H1 (cell line): ENCODE results near the gene RASAL2. TPM values are rescaled to one million over a fixed set of nuclear protein-coding genes. Genes with fewer than 3 reads are reported as not detected.
A peak's percentile ranks its signal among the peaks of the same experiment; 100 is the strongest.

ENCODE experiments used
- CTCF ChIA-PET: fragments of 300-600 bp; sonication (Branson Sonifier 250); formaldehyde crosslinking; loops from one replicate; lab custom pipeline; 2021; ENCODE audit not compliant: partially characterized antibody; lab: Charles Lee
- POLR2A ChIA-PET: fragments of 300-600 bp; sonication (Branson Sonifier 250); formaldehyde crosslinking; loops from one replicate; lab custom pipeline; 2021; ENCODE audit warnings: inconsistent platforms; ENCODE audit not compliant: partially characterized antibody; lab: Charles Lee
- DNase-seq, 2 experiments: peaks; one replicate each; pipeline versions ENCODE4 v3.0.0 to v3.0.0-alpha.2; 2010 to 2022; ENCODE audit warnings: low spot score in 2 of 2, low read depth in 1 of 2, mixed read lengths in 1 of 2
- FAIRE-seq: peaks from 2 replicates; lab custom pipeline; 2011; peaks lifted over from hg19 to GRCh38; lab: Jason Lieb, UNC
- H2AFZ ChIP-seq: 2 replicates; pipeline ENCODE4 v1.8.1; 2012; ENCODE audit warnings: low read length, inconsistent platforms
- H2AK5ac ChIP-seq: 2 replicates; pipeline ENCODE4 v1.6.1; 2013; ENCODE audit warnings: low read depth, low read length
- H2BK120ac ChIP-seq: replicated peaks from 2 replicates; pipeline ENCODE3; 2013; ENCODE audit warnings: low read depth, low read length, inconsistent platforms
- H2BK12ac ChIP-seq: 2 replicates; pipeline ENCODE4 v1.6.1; 2013; ENCODE audit warnings: low read depth, low read length
- H2BK15ac ChIP-seq: 2 replicates; pipeline ENCODE4 v1.6.1; 2013; ENCODE audit warnings: low read length
- H2BK20ac ChIP-seq: 2 replicates; pipeline ENCODE4 v1.6.1; 2013; ENCODE audit warnings: low read length
- H2BK5ac ChIP-seq: 2 replicates; pipeline ENCODE4 v1.6.1; 2013; ENCODE audit warnings: low read depth, low read length
- H3K14ac ChIP-seq: 2 replicates; pipeline ENCODE4 v1.6.1; 2013; ENCODE audit warnings: inconsistent platforms; ENCODE audit not compliant: insufficient read length
- H3K18ac ChIP-seq: 2 replicates; pipeline ENCODE4 v1.6.1; 2013; ENCODE audit warnings: low read length; ENCODE audit errors: extremely low read depth
- H3K23ac ChIP-seq: 2 replicates; pipeline ENCODE4 v1.6.1; 2013; ENCODE audit warnings: inconsistent platforms; ENCODE audit not compliant: insufficient read length
- H3K23me2 ChIP-seq: 2 replicates; pipeline ENCODE4 v1.6.1; 2013; ENCODE audit warnings: low read depth, low read length
- H3K27ac ChIP-seq: 2 replicates; pipeline ENCODE4 v1.6.1; 2011; ENCODE audit warnings: low read depth, low read length, inconsistent platforms
- H3K27me3 ChIP-seq, 4 experiments: replicated peaks in 1 of 4; 1 replicate in 1 of 4; 2 replicates in 3 of 4; pipeline versions ENCODE4 v1.6.1 to v1.8.1; 2011 to 2013; ENCODE audit warnings: low read length in 3 of 4, mild to moderate bottlenecking in 3 of 4, inconsistent platforms in 2 of 4, mixed read lengths in 2 of 4, moderate library complexity in 1 of 4; ENCODE audit not compliant: control insufficient read depth in 3 of 4, insufficient read depth in 3 of 4; ENCODE audit errors: extremely low read depth in 1 of 4
- H3K36me3 ChIP-seq, 4 experiments: 2 replicates each; pipeline versions ENCODE4 v1.6.1 to v1.8.1; 2011 to 2013; ENCODE audit warnings: mild to moderate bottlenecking in 4 of 4, low read length in 3 of 4, moderate library complexity in 2 of 4, control low read depth in 1 of 4, inconsistent platforms in 1 of 4; ENCODE audit not compliant: insufficient read depth in 4 of 4, control insufficient read depth in 2 of 4
- H3K4ac ChIP-seq: replicated peaks from 2 replicates; pipeline ENCODE3; 2013; ENCODE audit warnings: low read length, low read depth, mixed read lengths, inconsistent platforms; ENCODE audit not compliant: insufficient read length
- H3K4me1 ChIP-seq, 4 experiments: replicated peaks in 1 of 4; 1 replicate in 1 of 4; 2 replicates in 3 of 4; pipeline versions ENCODE4 v1.6.1 to v1.8.1; 2011 to 2013; ENCODE audit warnings: low read length in 3 of 4, inconsistent platforms in 2 of 4, mixed read lengths in 1 of 4; ENCODE audit not compliant: insufficient read depth in 4 of 4, control insufficient read depth in 3 of 4
- H3K4me2 ChIP-seq, 2 experiments: 2 replicates each; pipeline versions ENCODE4 v1.6.1 to v1.8.1; 2011 to 2013; ENCODE audit warnings: low read depth in 2 of 2, low read length in 2 of 2, control low read depth in 1 of 2, inconsistent platforms in 1 of 2, mild to moderate bottlenecking in 1 of 2; ENCODE audit not compliant: insufficient read depth in 1 of 2
- H3K4me3 ChIP-seq, 4 experiments: fragments of 200-600, 300-600 bp in 1 of 4; sonication (generic), shearing (Covaris generic), sonication (Bioruptor Twin) in 1 of 4; 2 replicates each; pipeline versions ENCODE4 v1.5.1 to v1.8.1; 2011 to 2016; ENCODE audit warnings: low read length in 4 of 4, low read depth in 3 of 4, control low read depth in 2 of 4, inconsistent platforms in 2 of 4, mild to moderate bottlenecking in 2 of 4, mixed read lengths in 1 of 4, moderate library complexity in 1 of 4; ENCODE audit not compliant: insufficient read depth in 2 of 4; ENCODE audit errors: extremely low read depth in 1 of 4
- H3K56ac ChIP-seq: replicated peaks from 2 replicates; pipeline ENCODE3; 2013; ENCODE audit warnings: low read depth, mild to moderate bottlenecking, mixed read lengths, low read length, inconsistent platforms; ENCODE audit not compliant: insufficient read length
- H3K79me1 ChIP-seq: 2 replicates; pipeline ENCODE4 v1.6.1; 2013; ENCODE audit warnings: low read depth, low read length, control low read depth
- H3K79me2 ChIP-seq, 2 experiments: 2 replicates each; pipeline versions ENCODE4 v1.6.1 to v1.8.1; 2012 to 2013; ENCODE audit warnings: low read length in 2 of 2, mild to moderate bottlenecking in 2 of 2, inconsistent platforms in 1 of 2; ENCODE audit not compliant: insufficient read depth in 2 of 2, control insufficient read depth in 1 of 2
- H3K9ac ChIP-seq, 4 experiments: replicated peaks in 1 of 4; 1 replicate in 1 of 4; 2 replicates in 3 of 4; pipeline versions ENCODE4 v1.6.1 to v1.8.1; 2011 to 2013; ENCODE audit warnings: low read depth in 3 of 4, low read length in 3 of 4, control low read depth in 2 of 4, mild to moderate bottlenecking in 2 of 4, moderate library complexity in 2 of 4, inconsistent platforms in 1 of 4; ENCODE audit errors: extremely low read depth in 1 of 4
- H3K9me3 ChIP-seq, 2 experiments: 2 replicates each; pipeline versions ENCODE4 v1.6.1 to v1.8.1; 2012 to 2013; ENCODE audit warnings: mild to moderate bottlenecking in 2 of 2, moderate library complexity in 2 of 2, control low read depth in 1 of 2, inconsistent platforms in 1 of 2, low read depth in 1 of 2, low read length in 1 of 2, mixed read lengths in 1 of 2; ENCODE audit not compliant: insufficient read depth in 2 of 2
- H4K20me1 ChIP-seq, 2 experiments: replicated peaks in 1 of 2; 2 replicates each; pipeline versions ENCODE3 to v1.8.1; 2011 to 2013; ENCODE audit warnings: inconsistent platforms in 2 of 2, low read length in 2 of 2, mild to moderate bottlenecking in 1 of 2; ENCODE audit not compliant: insufficient read depth in 2 of 2, control insufficient read depth in 1 of 2
- H4K5ac ChIP-seq: 2 replicates; pipeline ENCODE4 v1.6.1; 2013; ENCODE audit warnings: low read length, low read depth, mixed read lengths, inconsistent platforms; ENCODE audit not compliant: insufficient read length
- H4K8ac ChIP-seq: 2 replicates; pipeline ENCODE4 v1.8.0; 2013; ENCODE audit warnings: mild to moderate bottlenecking, moderate library complexity, low read length, inconsistent platforms; ENCODE audit not compliant: insufficient read depth; ENCODE audit errors: extremely low read depth
- H4K91ac ChIP-seq: replicated peaks from 2 replicates; pipeline ENCODE3; 2013; ENCODE audit warnings: low read length, mixed read lengths, inconsistent platforms; ENCODE audit not compliant: insufficient read length
- BRCA1 ChIP-seq: IDR thresholded peaks from 2 replicates; pipeline ENCODE4 v1.6.1; 2012; ENCODE audit warnings: low read depth, low read length, improper control_type of control experiment
- SP2 ChIP-seq: IDR thresholded peaks from 2 replicates; pipeline ENCODE4 v1.6.1; 2012; ENCODE audit warnings: mild to moderate bottlenecking, low read length, inconsistent platforms
- SUZ12 ChIP-seq: fragments of 200-600 bp; sonication (generic); IDR thresholded peaks from 2 replicates; pipeline ENCODE4 v1.6.1; 2012; ENCODE audit warnings: mild to moderate bottlenecking, inconsistent platforms, low read length, moderate library complexity, mixed read lengths
- TAF7 ChIP-seq: optimal IDR thresholded peaks from 2 replicates; pipeline ENCODE3; 2011; ENCODE audit warnings: low read depth, mild to moderate bottlenecking, inconsistent platforms, low read length, moderate library complexity, borderline replicate concordance
- ZNF274 ChIP-seq: IDR thresholded peaks from 2 replicates; pipeline ENCODE4 v1.7.0; 2012; ENCODE audit warnings: low read length, borderline replicate concordance; ENCODE audit errors: extremely low read depth
- polyA plus RNA-seq, 7 experiments: library from polyadenylated mRNA; depleted of rRNA in 3 of 7; stranded (reverse) in 5 of 7; unstranded in 2 of 7; fragments of >200 nt in 5 of 7; fragments of 200-250 nt in 2 of 7; gene quantifications; 1 replicate in 5 of 7; 2 replicates in 1 of 7; 4 replicates in 1 of 7; pipeline versions ENCODE4 v1.2.1 to v1.2.3, GENCODE V29; 2011 to 2013; ENCODE audit warnings: missing spikeins in 2 of 7, mixed read lengths in 2 of 7
- total RNA-seq: library from RNA; stranded (reverse); fragmentation: NEBNext Ultra II Directional; extraction: Animal tissue kit (Norgen Biotek cat#: 25700); gene quantifications from 2 replicates; pipeline ENCODE4 v1.2.1, GENCODE V29; 2021

RASAL2 gene
- total and polyA plus RNA-seq, 2 of the 8 experiments (the other 6 are each of a cell fraction or from before 2014, with no cell fraction given): 15.9 to 32.5 TPM

GRCh38 chr1:178254433-178254832 lies 160.5 kb downstream of the RASAL2 start:
- peaks cover 0 to 11% (median 6%) of the 10 kb centered on the region in 4 experiments; a peak in 5 of 7 replicates for H3K4me1 ChIP-seq
- H3K27me3 ChIP-seq: no peaks in the 10 kb centered on the region
- H3K4ac ChIP-seq: no peak overlapping the region
- no peaks in the 10 kb centered on the region for H4K20me1 ChIP-seq
- DNase-seq: no peak
- CTCF ChIA-PET: interaction anchor here (1.4 to 2.0 kb wide), 3 partner anchors 12 to 46 kb away, joined by 5 to 14 read pairs (median 6); no protein-coding TSS in a partner anchor
- H3K4me3 ChIP-seq: peak overlapping the region in 1 of 4 experiments; percentile 11; a peak in 1 of 8 replicates
- peak overlapping the region; percentile 14 for H3K56ac ChIP-seq
- FAIRE-seq: no peak
- no peak overlapping the region for H3K9ac ChIP-seq
- H3K23me2 ChIP-seq: no peaks in the 10 kb centered on the region
- H3K14ac ChIP-seq: no peak overlapping the region
- H3K18ac ChIP-seq: peak overlapping the region; percentile 28; the same call in 1 of the 2 replicates
- H3K9me3 ChIP-seq: no peaks in the 10 kb centered on the region
- H2BK120ac ChIP-seq: peak overlapping the region; percentile 97
- TF ChIP-seq ZNF274 (no peak), SUZ12 (no peak), SP2 (no peak), BRCA1 (no peak), TAF7 (no peak)
- no peaks in the 10 kb centered on the region for H3K36me3 ChIP-seq
- no peak overlapping the region for H2BK12ac ChIP-seq
- H2AFZ ChIP-seq: no peak overlapping the region
- H3K23ac ChIP-seq: no peak overlapping the region
- peak overlapping the region; percentile 79; the same call in 1 of the 2 replicates for H2BK5ac ChIP-seq
- H2BK15ac ChIP-seq: no peak overlapping the region
- no peaks in the 10 kb centered on the region; the same call in 1 of the 2 replicates for H3K79me1 ChIP-seq
- no peak overlapping the region for H2AK5ac ChIP-seq
- H3K79me2 ChIP-seq: peaks cover 0 to 31% of the 10 kb centered on the region in 2 experiments; a peak in 2 of 4 replicates
- no peak overlapping the region for H4K8ac ChIP-seq
- H4K91ac ChIP-seq: peak overlapping the region; percentile 96
- no peak overlapping the region for H4K5ac ChIP-seq
- H3K4me2 ChIP-seq: peak overlapping the region in 1 of 2 experiments; percentile 50; a peak in 3 of 4 replicates
- H2BK20ac ChIP-seq: no peak overlapping the region
- POLR2A ChIA-PET: interaction anchor here (0.9 to 1.4 kb wide), 3 partner anchors 13 to 161 kb away, joined by 3 read pairs; partner anchors contain the start of gene RASAL2
- no peak overlapping the region for H3K27ac ChIP-seq
